T follicular helper cell (primary cell): ENCODE data around the gene MYLK4.
"Not testable (repeated sequence)": the region's sequence is repeated elsewhere in the genome, so short reads cannot be mapped to it uniquely, and the experiment has no call there.

Source experiments
- DNase-seq: peaks from one replicate; pipeline ENCODE4 v3.0.0-alpha.2; 2020; ENCODE audit warnings: low read depth

MYLK4 gene

DNA sequence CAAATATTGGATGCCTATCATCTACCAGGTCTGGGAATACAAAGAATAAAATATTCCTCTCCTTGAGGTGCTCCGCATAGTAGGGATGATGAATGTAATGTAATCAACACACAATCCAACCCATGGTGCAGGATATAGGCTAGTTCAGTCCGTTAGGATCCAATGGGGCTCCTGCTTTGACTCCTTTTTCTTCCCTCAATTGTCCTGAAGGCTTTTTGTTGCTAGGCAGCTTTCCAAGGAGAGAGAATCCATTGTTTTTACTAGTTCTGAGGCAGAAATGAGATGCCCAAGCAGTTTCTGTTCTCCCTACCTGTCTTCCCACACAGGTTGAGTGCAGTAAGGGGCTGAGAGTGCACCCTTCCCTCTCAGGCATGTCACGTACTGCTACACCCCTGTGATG is 26.5 kb upstream of the MYLK4 start:
- DNase-seq, result no peak

GRCh38 chr6:2775003-2775402 is 24.3 kb upstream of the MYLK4 start:
- no peak for DNase-seq

GRCh38 chr6:2773449-2773848 is 22.7 kb upstream of the MYLK4 start:
- no peak for DNase-seq

- DNase-seq, result no peak
Observed at GRCh38 chr6:2772840-2773239, 22.1 kb upstream of the MYLK4 start.

DNA sequence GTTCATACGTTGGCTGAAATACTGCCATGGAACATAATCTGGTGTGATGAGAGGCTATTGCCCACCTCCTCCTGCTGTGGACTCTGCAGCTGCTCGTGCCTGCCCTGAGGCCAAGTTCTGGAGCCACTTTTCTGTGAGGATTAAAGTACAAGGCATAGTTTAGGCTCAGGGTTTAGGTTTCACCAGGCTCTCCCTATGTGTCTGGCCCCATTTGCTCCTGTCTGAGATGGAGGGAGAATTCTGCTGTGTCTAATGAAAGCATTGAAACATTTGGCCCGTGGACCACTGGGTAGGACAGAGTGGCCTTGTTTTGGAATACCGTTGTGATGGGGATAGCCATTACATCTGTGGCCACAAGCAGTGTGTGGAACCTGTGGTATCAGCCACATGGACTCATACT is 20.4 kb upstream of the MYLK4 start:
- no peak for DNase-seq

- no peak for DNase-seq
Observed at GRCh38 chr6:2770171-2770570, 19.4 kb upstream of the MYLK4 start.

GRCh38 chr6:2768696-2769095 is 18.0 kb upstream of the MYLK4 start:
- DNase-seq, result no peak

GRCh38 chr6:2767657-2768524 is 17.2 kb upstream of the MYLK4 start:
- no peak for DNase-seq

DNA sequence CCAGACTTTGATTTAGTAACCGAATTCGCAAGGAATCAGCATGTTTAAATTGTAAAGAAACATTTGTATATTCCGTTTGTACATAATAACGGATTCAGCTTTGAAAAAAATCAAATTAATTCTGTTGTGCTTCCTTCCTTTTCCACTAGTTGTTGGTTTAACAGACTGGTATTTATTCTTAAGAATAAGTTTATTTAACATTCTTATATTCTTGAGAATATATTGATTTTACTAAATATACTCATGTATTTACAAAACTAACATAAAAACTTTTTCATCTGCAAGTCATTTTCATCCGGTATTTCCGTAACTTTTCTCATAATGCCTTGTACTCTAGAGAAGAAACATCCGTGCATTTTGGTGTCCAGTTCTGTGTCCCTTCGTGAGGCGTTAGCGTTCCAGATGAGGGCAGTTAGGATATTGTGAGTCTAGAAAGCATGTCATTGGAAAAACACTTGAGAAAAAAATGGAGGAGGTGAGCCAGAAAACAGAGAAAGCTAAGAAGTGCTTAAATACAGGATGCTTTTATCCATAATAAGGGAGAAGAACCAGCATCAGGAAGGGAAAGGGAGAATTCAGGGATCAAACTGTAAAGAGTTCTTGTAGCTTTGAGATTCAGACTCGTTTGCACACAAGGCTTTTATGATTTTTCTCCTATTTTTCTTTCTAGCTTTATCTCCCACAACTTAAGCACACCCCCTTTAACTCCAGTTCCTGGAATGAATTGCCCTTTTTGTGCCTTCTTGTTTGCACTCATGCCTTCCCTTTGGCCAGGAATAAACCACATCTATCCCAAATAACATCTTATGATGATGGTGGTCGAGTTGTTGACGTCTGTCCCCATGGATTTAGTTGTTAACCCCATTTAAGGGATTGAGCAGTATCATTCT is 16.3 kb upstream of the MYLK4 start:
- no peak for DNase-seq

DNA sequence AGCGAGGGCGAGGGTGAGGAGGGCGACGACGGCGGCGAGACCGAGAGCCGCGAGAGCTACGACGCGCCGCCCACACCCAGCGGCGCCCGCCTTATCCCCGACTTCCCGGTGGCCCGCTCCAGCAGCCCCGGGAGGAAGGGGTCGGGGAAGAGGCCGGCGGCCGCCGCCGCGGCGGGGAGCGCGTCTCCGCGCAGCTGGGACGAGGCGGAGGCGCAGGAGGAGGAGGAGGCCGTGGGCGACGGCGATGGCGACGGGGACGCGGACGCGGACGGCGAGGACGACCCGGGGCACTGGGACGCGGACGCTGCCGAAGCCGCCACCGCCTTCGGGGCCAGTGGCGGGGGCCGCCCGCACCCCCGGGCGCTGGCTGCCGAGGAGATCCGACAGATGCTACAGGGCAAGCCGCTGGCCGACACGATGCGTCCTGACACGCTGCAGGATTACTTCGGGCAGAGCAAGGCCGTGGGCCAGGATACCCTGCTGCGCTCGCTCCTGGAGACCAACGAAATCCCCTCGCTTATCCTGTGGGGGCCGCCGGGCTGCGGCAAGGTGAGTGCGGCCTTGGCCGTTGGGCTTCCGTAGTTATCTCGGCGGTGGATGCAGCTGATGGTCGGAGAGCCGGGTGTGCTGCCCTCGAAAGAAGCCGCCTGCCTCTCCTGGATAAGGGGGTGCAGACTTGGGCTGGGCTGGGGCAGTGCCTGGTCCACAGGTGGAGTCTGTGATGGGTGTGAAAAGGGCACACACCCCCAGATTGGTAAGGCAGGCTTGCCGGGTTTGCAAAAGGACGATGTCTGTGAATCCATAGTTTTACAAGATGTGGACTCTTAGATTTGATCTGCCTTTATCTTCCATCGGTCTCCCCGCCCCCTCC is 15.4 kb upstream of the MYLK4 start:
- peak; percentile 34 for DNase-seq

DNA sequence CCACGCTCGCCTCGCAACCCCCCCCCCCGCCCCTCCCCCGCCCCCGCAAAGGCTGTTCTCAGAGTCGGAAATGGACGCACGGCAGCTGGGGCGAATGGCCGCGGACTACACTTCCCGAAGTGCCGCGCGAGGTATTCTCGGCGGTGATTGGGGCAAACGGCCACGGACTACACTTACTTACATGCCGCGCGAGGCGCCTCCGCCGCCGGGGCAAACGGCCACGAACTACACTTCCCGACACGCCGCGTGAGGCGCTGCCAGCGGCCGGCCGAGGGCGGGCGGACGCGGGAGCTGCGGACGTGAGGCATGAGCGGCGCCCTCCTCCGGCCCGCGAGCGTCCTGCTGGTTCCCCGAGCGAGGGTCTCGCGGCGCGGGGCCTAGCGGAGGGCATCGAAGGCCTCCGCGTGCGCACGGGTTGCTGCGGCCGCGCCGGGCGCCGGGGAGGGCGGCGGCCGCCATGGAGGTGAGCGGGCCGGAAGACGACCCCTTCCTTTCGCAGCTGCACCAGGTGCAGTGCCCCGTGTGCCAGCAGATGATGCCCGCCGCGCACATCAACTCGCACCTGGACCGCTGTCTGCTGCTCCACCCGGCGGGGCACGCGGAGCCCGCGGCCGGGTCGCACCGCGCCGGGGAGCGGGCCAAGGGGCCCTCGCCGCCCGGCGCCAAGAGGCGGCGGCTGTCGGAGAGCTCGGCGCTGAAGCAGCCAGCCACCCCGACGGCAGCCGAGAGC is 14.6 kb upstream of the MYLK4 start, which contains the start of gene WRNIP1:
Gene WRNIP1, plus strand, starts transcription at position 228 of the 730 bp plus-strand sequence. Its CDS starts 230 bp downstream, at position 458.
- DNase-seq, result peak; percentile 95

GRCh38 chr6:2764610-2765165 is 14.0 kb upstream of the MYLK4 start:
- DNase-seq, result peak; percentile 69

GRCh38 chr6:2763876-2764540 is 13.3 kb upstream of the MYLK4 start:
- no peak for DNase-seq

DNA sequence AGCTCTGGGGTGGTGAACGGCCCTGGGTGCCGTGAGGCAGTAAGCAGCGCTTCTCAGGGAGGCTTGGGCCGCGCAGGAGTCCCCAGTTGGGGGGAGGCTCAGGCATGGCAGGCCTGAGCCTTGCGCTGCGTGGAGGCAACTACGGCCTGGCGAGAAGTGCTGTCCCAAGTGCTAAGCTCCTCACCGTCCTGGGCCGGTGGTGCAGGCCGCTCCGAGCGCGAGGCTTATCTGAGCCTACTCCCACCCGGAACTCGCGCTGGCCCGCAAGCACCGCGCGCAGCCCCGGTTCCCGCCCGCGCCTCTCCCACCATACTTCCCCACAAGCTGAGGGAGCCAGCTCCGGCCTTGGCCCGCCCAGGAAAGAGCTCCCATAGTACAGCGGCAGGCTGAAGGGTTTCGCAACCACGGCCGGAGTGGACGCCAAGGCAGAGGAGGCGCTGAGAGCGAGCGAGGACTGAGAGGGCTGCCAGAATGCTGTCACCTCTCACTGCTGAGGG is 12.7 kb upstream of the MYLK4 start:
- DNase-seq, result no peak

- DNase-seq, result not testable (repeated sequence)
Observed at GRCh38 chr6:2762868-2763267, 12.1 kb upstream of the MYLK4 start.

DNA sequence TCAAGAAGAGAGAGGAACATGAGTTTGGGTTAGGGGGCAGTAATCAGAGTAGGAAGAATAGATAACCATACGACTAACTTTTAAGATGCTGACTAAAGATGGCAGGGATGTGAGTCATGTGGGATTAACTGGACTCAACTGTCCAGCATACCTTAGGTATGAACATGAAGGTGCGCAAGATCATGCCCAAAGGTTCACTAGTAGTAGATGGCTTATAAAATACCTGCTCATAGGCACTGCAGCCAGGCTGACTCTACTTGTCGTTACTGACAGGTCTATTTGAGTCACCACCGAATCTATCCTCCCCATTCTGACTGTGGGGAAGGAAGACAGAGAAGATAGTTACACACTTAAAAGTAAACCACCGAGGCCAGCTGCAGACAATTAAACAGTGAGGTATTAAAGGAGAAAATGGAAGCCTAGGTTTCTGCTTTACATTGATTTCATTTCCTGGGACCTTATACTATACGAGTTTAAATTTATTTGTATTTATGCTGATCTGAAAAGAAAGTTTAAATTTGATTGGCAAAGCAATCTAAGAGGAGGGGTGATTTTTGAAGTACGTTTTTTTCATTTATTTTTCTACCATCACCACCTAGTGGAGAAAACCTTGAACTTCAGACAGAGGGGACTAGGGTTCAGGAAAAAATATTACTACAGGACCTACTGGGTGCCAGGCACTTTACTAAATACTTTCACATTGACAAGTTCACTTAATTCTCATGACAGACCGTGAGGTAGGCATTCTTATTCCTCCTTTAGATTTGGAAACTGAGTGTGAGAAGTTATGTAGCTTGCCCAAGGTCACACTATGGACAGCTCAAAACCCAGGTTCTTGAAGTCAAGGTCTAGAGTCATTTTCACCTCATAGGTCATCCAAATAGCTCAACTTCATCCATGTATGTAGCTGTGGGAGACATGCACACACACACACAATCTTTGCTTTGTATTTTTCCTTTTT is 10.4 kb upstream of the MYLK4 start:
- no peak for DNase-seq

- no peak for DNase-seq
Observed at GRCh38 chr6:2758980-2759379, 8.3 kb upstream of the MYLK4 start.

DNA sequence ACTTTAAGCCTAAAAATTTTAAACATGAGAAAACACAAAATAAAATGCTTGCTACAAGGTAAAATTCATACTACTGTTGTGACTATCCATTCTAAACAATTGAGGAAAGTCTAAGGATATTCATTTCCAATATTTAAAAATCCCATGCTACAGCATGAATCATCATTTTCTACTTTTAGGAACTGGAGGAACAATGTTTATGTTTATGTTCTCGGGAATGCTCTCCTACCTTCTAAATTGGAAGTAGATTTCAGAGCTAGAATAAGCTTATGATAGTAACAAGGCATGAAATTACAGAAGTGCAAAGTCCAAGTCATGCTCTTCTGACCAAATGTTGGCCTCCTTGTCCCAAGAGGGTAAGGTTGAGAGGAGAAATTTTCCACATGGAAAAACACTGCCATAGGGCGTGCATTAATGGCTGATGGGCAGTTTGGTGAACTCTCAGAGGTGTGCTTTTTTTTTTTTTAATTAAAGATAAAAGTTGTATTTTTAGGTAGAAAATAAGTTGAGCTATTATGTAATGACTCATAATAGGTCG is 6.0 kb upstream of the MYLK4 start:
- DNase-seq, result no peak

GRCh38 chr6:2756241-2756640 is 5.5 kb upstream of the MYLK4 start:
- DNase-seq, result no peak
